NCI-H128 (cell line): ENCODE data around the gene CLEC19A.

Experiments
- DNase-seq: peaks from one replicate; lab custom pipeline; 2025; ENCODE audit not compliant: unreplicated experiment; lab: John Stamatoyannopoulos, UW

Gene CLEC19A

GRCh38 chr16:19284207-19284606 lies 1.3 kb upstream of the CLEC19A start:
- no peak for DNase-seq

- no peak for DNase-seq
These were observed 1.3 kb downstream of the CLEC19A start for GRCh38 chr16:19286827-19287226.

- DNase-seq: no peak
These were observed 1.7 kb downstream of the CLEC19A start for GRCh38 chr16:19287241-19287640.

GRCh38 chr16:19288872-19289799 lies 3.6 kb downstream of the CLEC19A start:
- no peak for DNase-seq

- no peak for DNase-seq
These were observed 4.4 kb downstream of the CLEC19A start for GRCh38 chr16:19289811-19290485.

- no peak for DNase-seq
These were observed 5.3 kb downstream of the CLEC19A start for GRCh38 chr16:19290860-19291259.

GRCh38 chr16:19291475-19291874 lies 5.9 kb downstream of the CLEC19A start:
- no peak for DNase-seq

- no peak for DNase-seq
These were observed 6.7 kb downstream of the CLEC19A start for GRCh38 chr16:19292186-19292585.

GRCh38 chr16:19294156-19294649 lies 8.7 kb downstream of the CLEC19A start:
- DNase-seq: no peak

GRCh38 chr16:19295393-19295792 lies 9.9 kb downstream of the CLEC19A start:
- DNase-seq: no peak

GRCh38 chr16:19297454-19297853 lies 11.9 kb downstream of the CLEC19A start:
- DNase-seq: no peak

GRCh38 chr16:19299565-19299964 lies 14.0 kb downstream of the CLEC19A start:
- DNase-seq: no peak

GRCh38 chr16:19301931-19302330 lies 16.4 kb downstream of the CLEC19A start:
- no peak for DNase-seq

- DNase-seq: no peak
These were observed 19.2 kb downstream of the CLEC19A start for GRCh38 chr16:19304750-19305149.

- DNase-seq: no peak
These were observed 19.9 kb downstream of the CLEC19A start for GRCh38 chr16:19305443-19305842.

- DNase-seq: no peak
These were observed 22.2 kb downstream of the CLEC19A start for GRCh38 chr16:19307587-19308241.

GRCh38 chr16:19308392-19308791 lies 22.9 kb downstream of the CLEC19A start:
- no peak for DNase-seq

GRCh38 chr16:19309178-19309577 lies 23.6 kb downstream of the CLEC19A start:
- DNase-seq: no peak

GRCh38 chr16:19314718-19315425 lies 29.3 kb downstream of the CLEC19A start:
- no peak for DNase-seq

GRCh38 chr16:19315889-19316433 lies 30.4 kb downstream of the CLEC19A start:
- DNase-seq: no peak

- no peak for DNase-seq
These were observed 31.3 kb downstream of the CLEC19A start for GRCh38 chr16:19316846-19317245.
